ENCODE results near the gene KBTBD12.

- no peak for TF ChIP-seq POLR2A (IDR thresholded peaks at IDR 0.05; ENCODE audit: low read depth, low read length)
- no peak for TF ChIP-seq POLR2AphosphoS5 (IDR thresholded peaks at IDR 0.05; ENCODE audit: low read depth, low read length)
- TF ChIP-seq POU2F2 (IDR thresholded peaks at IDR 0.05; ENCODE audit: low read depth, low read length) = no peak
- TF ChIP-seq TAF1 (IDR thresholded peaks at IDR 0.05; ENCODE audit: low read depth, low read length) = no peak
- no peak for TF ChIP-seq SPI1 (IDR thresholded peaks at IDR 0.05; ENCODE audit: low read depth, low read length)
Measured at GRCh38 chr3:128012050-128012449, 97.0 kb downstream of the KBTBD12 start.

Data from GM12891 (cell line).